Natural killer cell (primary cell): Measurements from ENCODE around the gene FRMD6. TPM values are rescaled to one million over a fixed set of nuclear protein-coding genes. Genes with fewer than 3 reads are reported as not detected.

ENCODE experiments used
- ATAC-seq, 3 donors: fragments of 150-1000 bp in 2 of 3; fragments of 200-7000 bp in 1 of 3; cut with Tn5 transposase; 1 replicate in 1 of 3; 2 replicates in 2 of 3; pipeline ENCODE4 v1.10.0; 2021; ENCODE audit warnings: mild to moderate bottlenecking in 2 of 3, moderate library complexity in 2 of 3
- DNase-seq, 2 donors: peaks; one replicate each; pipeline versions ENCODE4 v3.0.0 to v3.0.0-alpha.2; 2013 to 2021; ENCODE audit warnings: mixed read lengths in 1 of 2
- H3K27ac ChIP-seq: one replicate; pipeline ENCODE4 v1.5.1; 2013; ENCODE audit warnings: mild to moderate bottlenecking, low read length
- H3K27me3 ChIP-seq: one replicate; pipeline ENCODE4 v1.6.1; 2013; ENCODE audit warnings: low read length; ENCODE audit not compliant: control insufficient read depth, insufficient read depth
- H3K36me3 ChIP-seq: one replicate; pipeline ENCODE4 v1.6.1; 2013; ENCODE audit warnings: low read length; ENCODE audit not compliant: control insufficient read depth, insufficient read depth
- H3K4me1 ChIP-seq: one replicate; pipeline ENCODE4 v1.6.1; 2013; ENCODE audit warnings: low read length; ENCODE audit not compliant: control insufficient read depth, insufficient read depth
- H3K4me3 ChIP-seq: one replicate; pipeline ENCODE4 v1.5.1; 2013; ENCODE audit warnings: low read length
- H3K9me3 ChIP-seq: one replicate; pipeline ENCODE4 v1.6.1; 2013; ENCODE audit warnings: low read length; ENCODE audit not compliant: control insufficient read depth, insufficient read depth
- H3K27ac Mint-ChIP-seq, 2 donors: one replicate each; pipeline ENCODE4 v1.8.0; 2022; ENCODE audit warnings: mild to moderate bottlenecking in 2 of 2, mixed read lengths in 2 of 2, moderate library complexity in 1 of 2
- H3K27me3 Mint-ChIP-seq, 2 donors: one replicate each; pipeline ENCODE4 v1.8.0; 2022; ENCODE audit warnings: low read depth in 2 of 2, mixed read lengths in 2 of 2
- H3K36me3 Mint-ChIP-seq: one replicate; pipeline ENCODE4 v1.8.0; 2022; ENCODE audit warnings: mixed read lengths
- H3K4me1 Mint-ChIP-seq, 2 donors: one replicate each; pipeline ENCODE4 v1.8.0; 2022; ENCODE audit warnings: mixed read lengths in 2 of 2
- H3K4me3 Mint-ChIP-seq: one replicate; pipeline ENCODE4 v1.8.0; 2022; ENCODE audit warnings: mild to moderate bottlenecking, moderate library complexity, mixed read lengths
- H3K9me3 Mint-ChIP-seq, 2 donors: one replicate each; pipeline ENCODE4 v1.8.0; 2022; ENCODE audit warnings: mixed read lengths in 2 of 2
- CTCF ChIP-seq: fragments of 200-600 bp; IDR thresholded peaks from one replicate; pipeline ENCODE4 v1.8.0; 2022; ENCODE audit warnings: antibody characterized with exemption
- WGBS: methylation state at CpG from one replicate; pipeline ENCODE4 v1.1.7; 2013; ENCODE audit warnings: missing lambda C conversion rate; ENCODE audit not compliant: insufficient coverage; 5-methylcytosine and 5-hydroxymethylcytosine counted together
- intact Hi-C: fragments of 100-400 bp; cut with micrococcal nuclease; formaldehyde crosslinking; loops from one replicate; pipeline ENCODE4 v1.14.2; 2022
- total RNA-seq, 4 donors: library from RNA; stranded (reverse); fragments of 120-200 nt in 1 of 4; gene quantifications; one replicate each; pipeline versions ENCODE4 v1.2.3 to v1.2.4, GENCODE V29; 2013 to 2022

Gene FRMD6
- total RNA-seq, 3 donors from 2014 or later (not counting 1 experiment from before 2014, with no cell fraction given): 1.5 to 3.8 (median 2.3) TPM

GRCh38 chr14:51609955-51610283 lies 41.8 kb upstream of the FRMD6 start:
- H3K27me3 Mint-ChIP-seq: peaks cover 19 to 35% of the 10 kb centered on the region in 2 donors
- ATAC-seq: no peak
- H3K27ac ChIP-seq: no peak overlapping the region
- H3K4me1 Mint-ChIP-seq: peaks cover 6 to 13% of the 10 kb centered on the region in 2 donors
- no peak overlapping the region for H3K27ac Mint-ChIP-seq
- H3K4me3 Mint-ChIP-seq: no peak overlapping the region
- no peaks in the 10 kb centered on the region for H3K9me3 ChIP-seq
- no peaks in the 10 kb centered on the region for H3K9me3 Mint-ChIP-seq
- no peak overlapping the region for H3K4me3 ChIP-seq
- no peaks in the 10 kb centered on the region for H3K27me3 ChIP-seq
- no peaks in the 10 kb centered on the region for H3K36me3 ChIP-seq
- H3K4me1 ChIP-seq: no peaks in the 10 kb centered on the region
- DNase-seq: no peak
- no peaks in the 10 kb centered on the region for H3K36me3 Mint-ChIP-seq
- TF ChIP-seq CTCF: no peak
- intact Hi-C loops: no loop called here
- 81% methylated on average over 5 of the region's 5 CpGs for WGBS

GRCh38 chr14:51610771-51611170 lies 40.9 kb upstream of the FRMD6 start:
- H3K4me3 ChIP-seq: no peak overlapping the region
- WGBS: 87% methylated on average over 1 of the region's 1 CpG
- Mint-ChIP-seq H3K4me1 (peaks cover 2 to 7% of the 10 kb centered on the region in 2 donors), H3K36me3 (no peaks in the 10 kb centered on the region), H3K27ac (no peak overlapping the region), H3K27me3 (peaks cover 22 to 38% of the 10 kb centered on the region in 2 donors), H3K9me3 (no peaks in the 10 kb centered on the region), H3K4me3 (no peak overlapping the region)
- H3K27me3 ChIP-seq: no peaks in the 10 kb centered on the region
- no peak for ATAC-seq
- DNase-seq: no peak
- TF ChIP-seq CTCF: no peak
- intact Hi-C loops: no loop called here
- H3K4me1 ChIP-seq: no peaks in the 10 kb centered on the region
- no peaks in the 10 kb centered on the region for H3K36me3 ChIP-seq
- no peak overlapping the region for H3K27ac ChIP-seq
- no peaks in the 10 kb centered on the region for H3K9me3 ChIP-seq

- H3K36me3 Mint-ChIP-seq: no peaks in the 10 kb centered on the region
- H3K9me3 Mint-ChIP-seq: no peaks in the 10 kb centered on the region
- H3K36me3 ChIP-seq: no peaks in the 10 kb centered on the region
- H3K27me3 ChIP-seq: no peaks in the 10 kb centered on the region
- no peak overlapping the region for H3K27ac Mint-ChIP-seq
- H3K4me3 ChIP-seq: no peak overlapping the region
- peaks cover 31 to 52% of the 10 kb centered on the region in 2 donors for H3K27me3 Mint-ChIP-seq
- WGBS: no CpG with 5 or more reads among the region's 1 CpG
- no peaks in the 10 kb centered on the region for H3K9me3 ChIP-seq
- H3K4me3 Mint-ChIP-seq: no peak overlapping the region
- no peak overlapping the region for H3K27ac ChIP-seq
- no peaks in the 10 kb centered on the region for H3K4me1 ChIP-seq
- TF ChIP-seq CTCF: no peak
- ATAC-seq: no peak
- DNase-seq: no peak
- intact Hi-C loops: no loop called here
- H3K4me1 Mint-ChIP-seq: no peaks in the 10 kb centered on the region
Observed at GRCh38 chr14:51612449-51612848, 39.3 kb upstream of the FRMD6 start.

GRCh38 chr14:51613416-51613815 lies 38.3 kb upstream of the FRMD6 start:
- no peak overlapping the region for H3K4me3 ChIP-seq
- no peaks in the 10 kb centered on the region for H3K36me3 ChIP-seq
- ATAC-seq: no peak
- H3K4me1 ChIP-seq: no peaks in the 10 kb centered on the region
- no peak for TF ChIP-seq CTCF
- peaks cover 35 to 54% of the 10 kb centered on the region in 2 donors for H3K27me3 Mint-ChIP-seq
- DNase-seq: no peak
- no peaks in the 10 kb centered on the region for H3K9me3 ChIP-seq
- WGBS: 90% methylated on average over 3 of the region's 3 CpGs
- no peaks in the 10 kb centered on the region for H3K36me3 Mint-ChIP-seq
- H3K9me3 Mint-ChIP-seq: no peaks in the 10 kb centered on the region
- H3K27me3 ChIP-seq: no peaks in the 10 kb centered on the region
- H3K4me1 Mint-ChIP-seq: no peaks in the 10 kb centered on the region
- intact Hi-C loops: no loop called here
- H3K27ac ChIP-seq: no peak overlapping the region
- no peak overlapping the region for H3K27ac Mint-ChIP-seq
- H3K4me3 Mint-ChIP-seq: no peak overlapping the region
